ENCODE results near the gene VWC2L.

VWC2L gene

GRCh38 chr2:214436470-214436869, 25.6 kb downstream of the VWC2L start:
- H3K4me3 ChIP-seq (ENCODE audit: low read depth, low read length) = no peak overlapping the region
- H3K36me3 ChIP-seq = peaks cover 5% of the 10 kb centered on the region
- no peaks in the 10 kb centered on the region for H3K27me3 ChIP-seq (ENCODE audit: insufficient read depth, low read depth, severe bottlenecking)
- H3K27ac ChIP-seq = no peak overlapping the region
- H3K9me3 ChIP-seq (ENCODE audit: severe bottlenecking) = no peaks in the 10 kb centered on the region
- no peak for TF ChIP-seq CTCF (IDR thresholded peaks at IDR 0.05; ENCODE audit: low read depth, low read length)
- no peak for DNase-seq

GRCh38 chr2:214450118-214450894, 39.5 kb downstream of the VWC2L start:
- no peak for TF ChIP-seq CTCF (IDR thresholded peaks at IDR 0.05; ENCODE audit: low read depth, low read length)
- no peak for DNase-seq
- no peaks in the 10 kb centered on the region for H3K9me3 ChIP-seq (ENCODE audit: severe bottlenecking)
- no peaks in the 10 kb centered on the region for H3K36me3 ChIP-seq
- no peak overlapping the region for H3K4me3 ChIP-seq (ENCODE audit: low read depth, low read length)
- no peaks in the 10 kb centered on the region for H3K27me3 ChIP-seq (ENCODE audit: insufficient read depth, low read depth, severe bottlenecking)
- H3K27ac ChIP-seq = no peak overlapping the region

GRCh38 chr2:214451516-214452275, 40.8 kb downstream of the VWC2L start:
- Histone ChIP-seq H3K9me3 (ENCODE audit: severe bottlenecking) (no peaks in the 10 kb centered on the region), H3K4me3 (ENCODE audit: low read depth, low read length) (no peak overlapping the region), H3K36me3 (no peaks in the 10 kb centered on the region), H3K27ac (no peak overlapping the region), H3K27me3 (ENCODE audit: insufficient read depth, low read depth, severe bottlenecking) (no peaks in the 10 kb centered on the region)
- TF ChIP-seq CTCF (IDR thresholded peaks at IDR 0.05; ENCODE audit: low read depth, low read length) = no peak
- DNase-seq = no peak

- Histone ChIP-seq H3K27me3 (ENCODE audit: insufficient read depth, low read depth, severe bottlenecking) (no peaks in the 10 kb centered on the region), H3K27ac (no peak overlapping the region), H3K9me3 (ENCODE audit: severe bottlenecking) (no peaks in the 10 kb centered on the region), H3K4me3 (ENCODE audit: low read depth, low read length) (no peak overlapping the region), H3K36me3 (no peaks in the 10 kb centered on the region)
- no peak for TF ChIP-seq CTCF (IDR thresholded peaks at IDR 0.05; ENCODE audit: low read depth, low read length)
- no peak for DNase-seq
Observed at GRCh38 chr2:214465363-214466146, 54.7 kb downstream of the VWC2L start.

DNA sequence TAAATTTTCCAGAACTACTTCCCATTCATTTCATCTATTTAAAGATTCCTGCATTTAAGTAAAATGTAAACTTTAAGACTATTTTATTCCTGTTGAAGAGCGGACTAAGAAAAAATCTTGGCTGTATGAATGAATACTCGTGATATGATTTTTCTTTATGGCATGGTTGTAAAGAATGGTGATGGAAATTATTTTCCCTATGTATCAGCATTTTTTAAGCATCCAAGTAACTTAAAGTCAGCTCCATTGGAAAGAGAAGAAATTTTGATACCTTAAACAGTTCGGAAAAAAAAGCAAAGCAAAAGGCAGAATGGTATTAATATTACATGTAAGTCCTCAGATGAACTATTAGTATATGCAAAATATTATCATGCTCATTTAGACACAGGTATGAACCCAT, 58.9 kb downstream of the VWC2L start:
- DNase-seq = no peak
- no peak for TF ChIP-seq CTCF (IDR thresholded peaks at IDR 0.05; ENCODE audit: low read depth, low read length)
- no peak overlapping the region for H3K27ac ChIP-seq
- H3K27me3 ChIP-seq (ENCODE audit: insufficient read depth, low read depth, severe bottlenecking) = no peaks in the 10 kb centered on the region
- no peak overlapping the region for H3K4me3 ChIP-seq (ENCODE audit: low read depth, low read length)
- peaks cover 6% of the 10 kb centered on the region; the same call in 1 of the 2 replicates for H3K36me3 ChIP-seq
- H3K9me3 ChIP-seq (ENCODE audit: severe bottlenecking) = no peaks in the 10 kb centered on the region

Measured in WERI-Rb-1 (cell line).